Esophagus squamous epithelium (tissue), 5 donors: ENCODE results near the gene FOXP3. TPM values are rescaled to one million over a fixed set of nuclear protein-coding genes. Genes with fewer than 3 reads are reported as not detected.

Experiments used
- DNase-seq: peaks from one replicate; lab custom pipeline; 2025; lab: John Stamatoyannopoulos, UW
- H3K27ac ChIP-seq, 4 donors: fragments of 200-600 bp; sonication (generic); one replicate each; pipeline ENCODE4 v1.5.1; 2016 to 2019; ENCODE audit warnings: mild to moderate bottlenecking in 1 of 4
- H3K27me3 ChIP-seq, 4 donors: fragments of 200-600 bp; sonication (generic); 1 replicate in 3 of 4; 2 replicates in 1 of 4; pipeline versions ENCODE4 v1.5.1 to v1.6.0; 2017 to 2021; ENCODE audit warnings: antibody characterized with exemption in 1 of 4
- H3K36me3 ChIP-seq, 3 donors: fragments of 200-600 bp; sonication (generic); one replicate each; pipeline ENCODE4 v1.5.1; 2016 to 2019
- H3K4me1 ChIP-seq, 3 donors: fragments of 200-600 bp; sonication (generic); one replicate each; pipeline ENCODE4 v1.5.1; 2017 to 2019
- H3K4me3 ChIP-seq, 4 donors: fragments of 200-600 bp; sonication (generic); 1 replicate in 3 of 4; 2 replicates in 1 of 4; pipeline ENCODE4 v1.5.1; 2016 to 2019; ENCODE audit warnings: mild to moderate bottlenecking in 2 of 4, moderate library complexity in 1 of 4
- H3K9me3 ChIP-seq, 3 donors: fragments of 200-600 bp; sonication (generic); one replicate each; pipeline ENCODE4 v1.5.1; 2016 to 2019
- POLR2A ChIP-seq, 4 donors: fragments of 450-650 bp; IDR thresholded peaks; one replicate each; pipeline ENCODE4 v1.6.1; 2017; ENCODE audit warnings: antibody characterized with exemption in 4 of 4, mild to moderate bottlenecking in 4 of 4, moderate library complexity in 3 of 4
- WGBS, 2 donors: methylation state at CpG; one replicate each; pipeline ENCODE4 v1.1.5; 2018; 5-methylcytosine and 5-hydroxymethylcytosine counted together
- intact Hi-C: fragments of 100-400 bp; cut with DNase I; formaldehyde crosslinking; loops from one replicate; pipeline ENCODE4 v1.15.0; 2022
- total RNA-seq, 4 donors: library from RNA; depleted of rRNA; stranded (reverse); fragments of >200 nt; gene quantifications; one replicate each; pipeline ENCODE4 v1.1.0, GENCODE V29; 2016
- TF ChIP-seq, protein P1 (sequence below), 6 experiments: fragments of 450-650 bp in 4 of 6; fragments of 200-600 bp in 2 of 6; sonication (generic) in 2 of 6; IDR thresholded peaks; one replicate each; pipeline ENCODE4 v1.5.1; 2016 to 2019; ENCODE audit warnings: antibody characterized with exemption in 6 of 6, mild to moderate bottlenecking in 4 of 6, moderate library complexity in 4 of 6
- donor health status: DM: yes; HTN: yes; CAD: no.

Gene FOXP3
- total RNA-seq, 4 donors from 2014 or later, result 0.38 to 2.1 (median 0.81) TPM

DNA sequence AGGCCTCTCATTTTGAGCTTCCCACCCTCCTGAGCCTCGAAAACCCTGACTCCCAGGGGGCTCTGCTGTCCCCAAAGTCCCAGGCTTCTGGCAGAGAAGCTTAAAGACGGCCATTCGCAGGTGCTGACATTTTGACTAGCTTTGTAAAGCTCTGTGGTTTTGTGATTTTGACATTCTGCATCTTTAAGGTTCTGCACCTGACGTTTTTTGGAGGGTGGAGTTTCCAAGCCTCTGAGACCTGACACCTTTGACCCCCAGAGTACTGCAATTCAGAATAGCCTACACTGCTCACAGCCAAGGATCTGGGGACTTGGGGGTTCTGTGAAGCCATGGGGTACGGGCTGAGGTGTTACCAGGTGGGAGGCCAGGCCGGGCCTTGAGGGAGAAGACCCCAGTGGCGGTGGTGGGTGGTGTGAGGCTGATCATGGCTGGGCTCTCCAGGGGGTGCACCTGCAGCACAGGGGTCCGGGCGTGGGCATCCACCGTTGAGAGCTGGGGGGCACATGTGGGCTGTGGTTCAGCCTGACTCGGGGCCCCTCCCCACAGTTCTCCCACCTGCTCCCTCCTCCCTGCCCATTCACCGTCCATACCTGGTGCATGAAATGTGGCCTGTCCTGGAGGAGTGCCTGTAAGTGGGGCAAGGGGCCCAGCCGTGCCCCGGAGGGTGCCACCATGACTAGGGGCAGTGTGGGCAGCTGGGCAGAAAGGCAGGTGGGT is 7.3 kb downstream of the FOXP3 start:
- intact Hi-C loops, result no loop called here
- no peak for DNase-seq
- Histone ChIP-seq H3K27ac (no peak overlapping the region), H3K4me3 (no peak overlapping the region), H3K9me3 (no peaks in the 10 kb centered on the region), H3K36me3 (no peaks in the 10 kb centered on the region), H3K27me3 (no peaks in the 10 kb centered on the region), H3K4me1 (no peaks in the 10 kb centered on the region)
- 86% methylated on average over 8 of the region's 14 CpGs; no CpG with 5 or more reads in 1 of the 2 donors for WGBS, 2 donors
- TF ChIP-seq POLR2A (IDR thresholded peaks at IDR 0.05), result no peak
- TF ChIP-seq, protein P1, sequence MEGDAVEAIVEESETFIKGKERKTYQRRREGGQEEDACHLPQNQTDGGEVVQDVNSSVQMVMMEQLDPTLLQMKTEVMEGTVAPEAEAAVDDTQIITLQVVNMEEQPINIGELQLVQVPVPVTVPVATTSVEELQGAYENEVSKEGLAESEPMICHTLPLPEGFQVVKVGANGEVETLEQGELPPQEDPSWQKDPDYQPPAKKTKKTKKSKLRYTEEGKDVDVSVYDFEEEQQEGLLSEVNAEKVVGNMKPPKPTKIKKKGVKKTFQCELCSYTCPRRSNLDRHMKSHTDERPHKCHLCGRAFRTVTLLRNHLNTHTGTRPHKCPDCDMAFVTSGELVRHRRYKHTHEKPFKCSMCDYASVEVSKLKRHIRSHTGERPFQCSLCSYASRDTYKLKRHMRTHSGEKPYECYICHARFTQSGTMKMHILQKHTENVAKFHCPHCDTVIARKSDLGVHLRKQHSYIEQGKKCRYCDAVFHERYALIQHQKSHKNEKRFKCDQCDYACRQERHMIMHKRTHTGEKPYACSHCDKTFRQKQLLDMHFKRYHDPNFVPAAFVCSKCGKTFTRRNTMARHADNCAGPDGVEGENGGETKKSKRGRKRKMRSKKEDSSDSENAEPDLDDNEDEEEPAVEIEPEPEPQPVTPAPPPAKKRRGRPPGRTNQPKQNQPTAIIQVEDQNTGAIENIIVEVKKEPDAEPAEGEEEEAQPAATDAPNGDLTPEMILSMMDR (IDR thresholded peaks at IDR 0.05), result no peak

GRCh38 chrX:49256268-49256995 is 8.1 kb downstream of the FOXP3 start:
- Histone ChIP-seq H3K27me3 (no peaks in the 10 kb centered on the region), H3K9me3 (no peaks in the 10 kb centered on the region), H3K4me1 (no peaks in the 10 kb centered on the region), H3K36me3 (no peaks in the 10 kb centered on the region), H3K4me3 (no peak overlapping the region), H3K27ac (no peak overlapping the region)
- WGBS, 2 donors, result 58 to 80% methylated on average over 2 to 3 of the region's 9 CpGs
- intact Hi-C loops, result no loop called here
- no peak for DNase-seq
- TF ChIP-seq, protein P1 (IDR thresholded peaks at IDR 0.05), result no peak
- no peak for TF ChIP-seq POLR2A (IDR thresholded peaks at IDR 0.05)

DNA sequence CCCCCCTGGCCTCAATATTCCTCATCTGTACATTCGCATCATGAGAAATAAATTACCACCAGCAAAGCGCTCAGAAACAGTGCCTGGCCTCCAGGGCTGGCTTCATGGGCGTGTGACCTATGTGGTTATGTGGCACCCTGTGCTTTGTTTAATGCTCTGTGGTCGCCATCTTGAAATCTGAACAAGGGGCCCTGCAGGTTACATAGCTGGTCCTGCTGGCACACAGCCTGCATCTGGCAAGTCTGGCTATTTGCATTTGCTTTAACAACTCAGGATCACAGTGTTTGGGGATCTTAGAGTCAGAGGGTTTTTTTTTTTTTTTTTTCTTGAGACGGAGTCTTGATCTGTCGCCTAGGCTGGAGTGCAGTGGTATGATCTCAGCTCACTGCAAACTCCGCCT is 9.9 kb downstream of the FOXP3 start:
- no peak for DNase-seq
- Histone ChIP-seq H3K36me3 (peaks cover 0 to 7% (median 0%) of the 10 kb centered on the region in 3 donors), H3K9me3 (no peaks in the 10 kb centered on the region), H3K27me3 (no peaks in the 10 kb centered on the region), H3K4me1 (no peaks in the 10 kb centered on the region), H3K27ac (no peak overlapping the region), H3K4me3 (no peak overlapping the region)
- 82 to 94% methylated on average over 3 to 5 of the region's 7 CpGs for WGBS, 2 donors
- no peak for TF ChIP-seq POLR2A (IDR thresholded peaks at IDR 0.05)
- TF ChIP-seq, protein P1 (IDR thresholded peaks at IDR 0.05), result no peak
- intact Hi-C loops, result no loop called here

DNA sequence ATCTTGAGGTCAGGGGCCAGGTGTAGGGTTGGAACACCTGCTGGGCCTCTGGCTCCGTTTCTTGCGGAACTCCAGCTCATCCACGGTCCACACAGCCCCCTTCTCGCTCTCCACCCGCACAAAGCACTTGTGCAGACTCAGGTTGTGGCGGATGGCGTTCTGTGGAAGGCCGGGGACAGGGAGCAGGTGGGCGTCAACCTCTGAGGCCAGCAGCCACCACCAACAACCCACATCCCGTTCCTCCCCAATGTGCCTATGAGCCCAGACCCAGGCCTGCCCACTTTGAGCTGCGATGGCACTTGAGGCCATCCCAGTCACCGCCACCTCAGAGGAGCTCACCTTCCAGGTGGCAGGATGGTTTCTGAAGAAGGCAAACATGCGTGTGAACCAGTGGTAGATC is 13.2 kb downstream of the FOXP3 start:
- WGBS, 2 donors, result 93% methylated on average over 5 of the region's 13 CpGs; no CpG with 5 or more reads in 1 of the 2 donors

More for the DNA sequence above, 13.2 kb downstream of the FOXP3 start:
- no peak for DNase-seq
- intact Hi-C loops, result no loop called here
- no peaks in the 10 kb centered on the region for H3K9me3 ChIP-seq
- no peak for TF ChIP-seq POLR2A (IDR thresholded peaks at IDR 0.05)
- TF ChIP-seq, protein P1 (IDR thresholded peaks at IDR 0.05), result no peak
- peaks cover 0 to 40% (median 6%) of the 10 kb centered on the region in 3 donors for H3K36me3 ChIP-seq
- H3K4me1 ChIP-seq, result no peaks in the 10 kb centered on the region
- no peak overlapping the region for H3K27ac ChIP-seq
- H3K27me3 ChIP-seq, result no peaks in the 10 kb centered on the region
- H3K4me3 ChIP-seq, result no peak overlapping the region
